Right ventricle myocardium inferior (tissue), 1 donor: Measurements from ENCODE around the gene APBA1. TPM values are rescaled to one million over a fixed set of nuclear protein-coding genes. Genes with fewer than 3 reads are reported as not detected.

Source experiments
- ATAC-seq: fragments of 200-7000 bp; cut with Tn5 transposase; one replicate; pipeline ENCODE4 v1.9.1; 2020; ENCODE audit warnings: mild to moderate bottlenecking, moderate library complexity
- DNase-seq: peaks from one replicate; pipeline ENCODE4 v3.0.0; 2021; ENCODE audit errors: missing footprints
- intact Hi-C: fragments of 100-400 bp; cut with DNase I; formaldehyde crosslinking; loops from one replicate; pipeline ENCODE4 v1.11.0; 2022
- total RNA-seq: library from RNA; stranded (reverse); fragmentation: NEBNext Ultra II Directional; extraction: Animal tissue kit (Norgen Biotek cat#: 25700); gene quantifications from one replicate; pipeline ENCODE4 v1.2.1, GENCODE V29; 2021
- donor health status: DM: no; HTN: yes; CAD: no; lungs with severe emphysema.

APBA1 gene
- total RNA-seq, 1 donor from 2014 or later: 2.8 TPM

- no peak for ATAC-seq
- intact Hi-C loops: no loop called here
- no peak for DNase-seq
These were observed 203.8 kb downstream of the APBA1 start for GRCh38 chr9:69468380-69468779.

GRCh38 chr9:69466151-69466550 is 206.0 kb downstream of the APBA1 start:
- ATAC-seq (no peak), DNase-seq (no peak)
- intact Hi-C loops: no loop called here

- DNase-seq (no peak), ATAC-seq (peak; percentile 91)
- intact Hi-C loops: no loop called here
These were observed 206.7 kb downstream of the APBA1 start for GRCh38 chr9:69465473-69465872.

GRCh38 chr9:69463497-69464068 is 208.6 kb downstream of the APBA1 start:
- intact Hi-C loops: loop anchor here (5.0 kb wide), 1 partner anchor 39 kb away; no protein-coding TSS in a partner anchor
- DNase-seq: no peak
- ATAC-seq: no peak

GRCh38 chr9:69462394-69462793 is 209.8 kb downstream of the APBA1 start:
- no peak for ATAC-seq
- intact Hi-C loops: loop anchor here (5.0 kb wide), 1 partner anchor 40 kb away; no protein-coding TSS in a partner anchor
- DNase-seq: no peak

- intact Hi-C loops: loop anchor here (5.0 kb wide), 1 partner anchor 41 kb away; no protein-coding TSS in a partner anchor
- no peak for DNase-seq
- ATAC-seq: no peak
These were observed 210.9 kb downstream of the APBA1 start for GRCh38 chr9:69461103-69461887.

GRCh38 chr9:69460012-69460411 is 212.2 kb downstream of the APBA1 start:
- intact Hi-C loops: loop anchor here (5.0 kb wide), 1 partner anchor 42 kb away; no protein-coding TSS in a partner anchor
- no peak for DNase-seq
- ATAC-seq: no peak

GRCh38 chr9:69458176-69458575 is 214.0 kb downstream of the APBA1 start:
- ATAC-seq (no peak), DNase-seq (no peak)
- intact Hi-C loops: no loop called here

- intact Hi-C loops: no loop called here
- no peak for ATAC-seq
These were observed 216.0 kb downstream of the APBA1 start for GRCh38 chr9:69456201-69456600.

GRCh38 chr9:69455311-69455710 is 216.9 kb downstream of the APBA1 start:
- DNase-seq (no peak), ATAC-seq (no peak)
- intact Hi-C loops: no loop called here

More at GRCh38 chr9:69456201-69456600, 216.0 kb downstream of the APBA1 start:
- no peak for DNase-seq

- ATAC-seq (no peak), DNase-seq (no peak)
- intact Hi-C loops: no loop called here
These were observed 217.8 kb downstream of the APBA1 start for GRCh38 chr9:69454321-69454720.

- no peak for ATAC-seq
- intact Hi-C loops: no loop called here
These were observed 218.4 kb downstream of the APBA1 start for GRCh38 chr9:69453746-69454145.

GRCh38 chr9:69452110-69452782 is 219.9 kb downstream of the APBA1 start:
- no peak for DNase-seq
- intact Hi-C loops: no loop called here
- no peak for ATAC-seq

More at GRCh38 chr9:69453746-69454145, 218.4 kb downstream of the APBA1 start:
- DNase-seq: no peak

GRCh38 chr9:69446496-69446895 is 225.7 kb downstream of the APBA1 start:
- no peak for ATAC-seq
- DNase-seq: no peak
- intact Hi-C loops: no loop called here

- no peak for DNase-seq
- no peak for ATAC-seq
- intact Hi-C loops: no loop called here
These were observed 226.9 kb downstream of the APBA1 start for GRCh38 chr9:69445251-69445650.

- intact Hi-C loops: no loop called here
- ATAC-seq (no peak), DNase-seq (no peak)
These were observed 227.4 kb downstream of the APBA1 start for GRCh38 chr9:69444791-69445190.

- intact Hi-C loops: no loop called here
- no peak for ATAC-seq
- no peak for DNase-seq
These were observed 228.2 kb downstream of the APBA1 start for GRCh38 chr9:69444021-69444420.

- no peak for DNase-seq
- intact Hi-C loops: no loop called here
- no peak for ATAC-seq
These were observed 229.0 kb downstream of the APBA1 start for GRCh38 chr9:69443178-69443577.

- DNase-seq (no peak), ATAC-seq (no peak)
- intact Hi-C loops: no loop called here
These were observed 229.7 kb downstream of the APBA1 start for GRCh38 chr9:69442486-69442885.
